ENCODE results near the gene ARHGAP45. TPM values are rescaled to one million over a fixed set of nuclear protein-coding genes. Genes with fewer than 3 reads are reported as not detected.
A peak's percentile ranks its signal among the peaks of the same experiment; 100 is the strongest.

The ARHGAP45 gene
- total and polyA plus RNA-seq, 9 of the 15 experiments (the other 6 are each of a cell fraction or from before 2014, with no cell fraction given) = 0.08 to 22.1 (median 4.2) TPM

GRCh38 chr19:1113030-1113985 lies 46.3 kb downstream of the ARHGAP45 start (continued):
- TF ChIP-seq ZNF696 (CRISPR knock-in tag; conservative IDR thresholded peaks at IDR 0.05) (no peak), HMG20A (CRISPR knock-in tag; conservative IDR thresholded peaks at IDR 0.05) (no peak), ID3 (CRISPR knock-in tag; IDR thresholded peaks at IDR 0.05) (no peak), ID3 (tag; IDR thresholded peaks at IDR 0.05) (no peak), NCOA4 (IDR thresholded peaks at IDR 0.05; ENCODE audit: partially characterized antibody) (no peak), NR3C1 (CRISPR knock-in tag; IDR thresholded peaks at IDR 0.05) (no peak), BACH1 (tag; IDR thresholded peaks at IDR 0.05) (no peak), NFATC3 (IDR thresholded peaks at IDR 0.05) (no peak), RAD51 (IDR thresholded peaks at IDR 0.05; ENCODE audit: borderline replicate concordance, low read depth) (no peak), ZNF695 (CRISPR knock-in tag; IDR thresholded peaks at IDR 0.05) (no peak), ZNF239 (CRISPR knock-in tag; IDR thresholded peaks at IDR 0.05) (no peak), NKRF (IDR thresholded peaks at IDR 0.05; ENCODE audit: borderline replicate concordance) (peak; percentile 67), TEAD1 (CRISPR knock-in tag; IDR thresholded peaks at IDR 0.05) (no peak), ZNF217 (CRISPR knock-in tag; IDR thresholded peaks at IDR 0.05) (no peak), CCNT2 (IDR thresholded peaks at IDR 0.05; ENCODE audit: borderline replicate concordance, extremely low read depth, insufficient read length, low read depth, low read length) (peak; percentile 46), KLF6 (CRISPR knock-in tag; IDR thresholded peaks at IDR 0.05; ENCODE audit: borderline replicate concordance) (no peak), ZNF655 (CRISPR knock-in tag; IDR thresholded peaks at IDR 0.05) (no peak), FOXJ3 (CRISPR knock-in tag; IDR thresholded peaks at IDR 0.05) (no peak), NCOA2 (IDR thresholded peaks at IDR 0.05; ENCODE audit: partially characterized antibody in 2 of 2) (no peak), CBFA2T3 (IDR thresholded peaks at IDR 0.05) (peak; percentile 50), RBM14 (IDR thresholded peaks at IDR 0.05; ENCODE audit: borderline replicate concordance, insufficient read depth, low read depth, low read length) (0 out of 2 replicates have a peak, but pooled peaks have one; percentile 55), BMI1 (IDR thresholded peaks at IDR 0.05; ENCODE audit: low read length) (no peak)
